ENCODE results near the gene PARD3B. TPM values are rescaled to one million over a fixed set of nuclear protein-coding genes. Genes with fewer than 3 reads are reported as not detected.

The PARD3B gene
- total RNA-seq, 1 experiment from 2014 or later = 6.4 TPM

- Histone ChIP-seq H2BK120ac (ENCODE audit: low read depth, low read length, poor library complexity, severe bottlenecking) (no peak overlapping the region), H3K79me1 (ENCODE audit: insufficient read depth, low read depth, low read length, poor library complexity, severe bottlenecking) (no peaks in the 10 kb centered on the region), H3K27ac (ENCODE audit: insufficient read length, low read depth, low read length) (no peak overlapping the region), H3K14ac (ENCODE audit: insufficient read depth, low read length) (no peak overlapping the region), H3K9ac (ENCODE audit: extremely low read depth, insufficient read length, low read length) (no peak overlapping the region), H4K91ac (ENCODE audit: insufficient read length, low read depth, low read length) (no peak overlapping the region), H2AK5ac (ENCODE audit: insufficient read length, low read length) (no peak overlapping the region), H3K4ac (ENCODE audit: low read depth, low read length) (no peak overlapping the region), H3T11ph (ENCODE audit: low read length) (no peak overlapping the region), H2BK15ac (ENCODE audit: low read depth, low read length) (no peak overlapping the region), H3K56ac (ENCODE audit: insufficient read length, low read depth, low read length) (no peak overlapping the region), H3K23me2 (ENCODE audit: insufficient read length, low read depth, low read length, poor library complexity, severe bottlenecking) (no peaks in the 10 kb centered on the region), H4K20me1 (ENCODE audit: control insufficient read depth, insufficient read depth, insufficient read length) (no peaks in the 10 kb centered on the region), H3K79me2 (ENCODE audit: insufficient read depth, low read length) (no peaks in the 10 kb centered on the region), H3K4me1 (ENCODE audit: insufficient read depth, low read length) (peaks cover 4% of the 10 kb centered on the region; the same call in 1 of the 2 replicates), H3K27me3 (ENCODE audit: insufficient read depth, low read length) (no peaks in the 10 kb centered on the region), H3K18ac (ENCODE audit: insufficient read length, low read depth, low read length) (no peak overlapping the region), H3K4me2 (ENCODE audit: insufficient read depth, insufficient read length, low read length) (no peak overlapping the region), H3K9me3 (ENCODE audit: control insufficient read depth, low read depth, low read length) (no peaks in the 10 kb centered on the region), H2BK20ac (ENCODE audit: low read depth, low read length, poor library complexity, severe bottlenecking) (no peak overlapping the region), H4K5ac (ENCODE audit: insufficient read length, low read depth, low read length) (no peak overlapping the region), H2BK12ac (ENCODE audit: insufficient read length, low read depth, low read length) (no peak overlapping the region), H3K23ac (ENCODE audit: insufficient read length, low read depth, low read length) (no peak overlapping the region), H2BK5ac (ENCODE audit: insufficient read length, low read length) (no peak overlapping the region), H4K8ac (replicated peaks; ENCODE audit: insufficient read length, low read depth, low read length) (no peak overlapping the region), H2AFZ (ENCODE audit: low read length) (no peak overlapping the region)
- no peak for DNase-seq
- no peaks in the 10 kb centered on the region for H3K36me3 Mint-ChIP-seq (ENCODE audit: insufficient read depth in 1 of 3, low read depth in 3 of 3)
- no peak overlapping the region for H3K27ac Mint-ChIP-seq
- H3K9me3 Mint-ChIP-seq = no peaks in the 10 kb centered on the region
- peaks cover 11% of the 10 kb centered on the region in 2 experiments for H3K4me1 Mint-ChIP-seq
- no peaks in the 10 kb centered on the region for H3K27me3 Mint-ChIP-seq (ENCODE audit: low read depth)
- WGBS (ENCODE audit: extremely low coverage, insufficient read length, low lambda C conversion rate) = no CpG with 5 or more reads among the region's 3 CpGs
- no peak overlapping the region for H3K4me3 Mint-ChIP-seq
- TF ChIP-seq, protein P1, sequence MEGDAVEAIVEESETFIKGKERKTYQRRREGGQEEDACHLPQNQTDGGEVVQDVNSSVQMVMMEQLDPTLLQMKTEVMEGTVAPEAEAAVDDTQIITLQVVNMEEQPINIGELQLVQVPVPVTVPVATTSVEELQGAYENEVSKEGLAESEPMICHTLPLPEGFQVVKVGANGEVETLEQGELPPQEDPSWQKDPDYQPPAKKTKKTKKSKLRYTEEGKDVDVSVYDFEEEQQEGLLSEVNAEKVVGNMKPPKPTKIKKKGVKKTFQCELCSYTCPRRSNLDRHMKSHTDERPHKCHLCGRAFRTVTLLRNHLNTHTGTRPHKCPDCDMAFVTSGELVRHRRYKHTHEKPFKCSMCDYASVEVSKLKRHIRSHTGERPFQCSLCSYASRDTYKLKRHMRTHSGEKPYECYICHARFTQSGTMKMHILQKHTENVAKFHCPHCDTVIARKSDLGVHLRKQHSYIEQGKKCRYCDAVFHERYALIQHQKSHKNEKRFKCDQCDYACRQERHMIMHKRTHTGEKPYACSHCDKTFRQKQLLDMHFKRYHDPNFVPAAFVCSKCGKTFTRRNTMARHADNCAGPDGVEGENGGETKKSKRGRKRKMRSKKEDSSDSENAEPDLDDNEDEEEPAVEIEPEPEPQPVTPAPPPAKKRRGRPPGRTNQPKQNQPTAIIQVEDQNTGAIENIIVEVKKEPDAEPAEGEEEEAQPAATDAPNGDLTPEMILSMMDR (conservative IDR thresholded peaks at IDR 0.05) = no peak
Measured at GRCh38 chr2:204964414-204964813, 419.1 kb downstream of the PARD3B start.

Data from H9 (cell line).